H1 (cell line): ENCODE data around the gene CDH15. TPM values are rescaled to one million over a fixed set of nuclear protein-coding genes. Genes with fewer than 3 reads are reported as not detected.

Experiments used
- CHD2 ChIP-seq: IDR thresholded peaks from 2 replicates; pipeline ENCODE4 v1.6.1; 2012; ENCODE audit warnings: low read length, improper control_type of control experiment
- CHD7 ChIP-seq: fragments of 300-600 bp; sonication (generic); IDR thresholded peaks from 2 replicates; pipeline ENCODE4 v1.7.1; 2012; ENCODE audit warnings: low read length, moderate library complexity, mild to moderate bottlenecking, inconsistent platforms; ENCODE audit not compliant: insufficient replicate concordance
- polyA plus RNA-seq, 7 experiments: library from polyadenylated mRNA; depleted of rRNA in 3 of 7; stranded (reverse) in 5 of 7; unstranded in 2 of 7; fragments of >200 nt in 5 of 7; fragments of 200-250 nt in 2 of 7; gene quantifications; 1 replicate in 5 of 7; 2 replicates in 1 of 7; 4 replicates in 1 of 7; pipeline versions ENCODE4 v1.2.1 to v1.2.3, GENCODE V29; 2011 to 2013; ENCODE audit warnings: missing spikeins in 2 of 7, mixed read lengths in 2 of 7
- total RNA-seq: library from RNA; stranded (reverse); fragmentation: NEBNext Ultra II Directional; extraction: Animal tissue kit (Norgen Biotek cat#: 25700); gene quantifications from 2 replicates; pipeline ENCODE4 v1.2.1, GENCODE V29; 2021

CDH15 gene
- total and polyA plus RNA-seq, 2 of the 8 experiments (the other 6 are each of a cell fraction or from before 2014, with no cell fraction given), result 0.50 to 0.82 TPM

DNA sequence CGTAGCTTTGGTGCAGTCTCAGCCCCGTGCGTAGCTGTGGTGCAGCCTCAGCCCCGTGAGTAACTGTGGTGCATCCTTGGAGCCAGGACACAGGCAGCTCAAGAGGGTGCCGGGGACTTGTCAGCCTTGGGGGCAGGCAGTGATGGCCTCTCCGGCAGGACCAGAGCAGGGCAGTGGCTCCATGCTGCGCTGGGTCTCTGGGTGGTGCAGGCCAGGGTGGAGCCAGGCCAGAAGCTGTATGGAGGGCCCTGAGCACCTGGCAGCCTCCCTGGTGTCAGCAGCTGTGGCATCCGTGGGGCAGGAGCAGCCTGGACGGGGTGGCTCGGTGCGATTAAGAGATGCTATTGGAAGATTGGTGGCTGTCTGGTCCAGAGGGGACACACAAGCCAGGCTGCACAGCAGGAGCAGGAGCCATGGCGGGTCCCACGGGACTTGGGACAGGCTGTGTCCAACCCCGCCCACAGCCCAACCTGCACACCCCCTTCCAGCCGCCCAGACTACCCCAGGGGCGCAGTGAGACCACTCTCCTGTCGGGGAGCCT, 28.3 kb upstream of the CDH15 start (continued):
- no peak for TF ChIP-seq CHD7
- no peak for TF ChIP-seq CHD2
